ENCODE measurements around the gene KCNMA1.

KCNMA1 gene

DNA sequence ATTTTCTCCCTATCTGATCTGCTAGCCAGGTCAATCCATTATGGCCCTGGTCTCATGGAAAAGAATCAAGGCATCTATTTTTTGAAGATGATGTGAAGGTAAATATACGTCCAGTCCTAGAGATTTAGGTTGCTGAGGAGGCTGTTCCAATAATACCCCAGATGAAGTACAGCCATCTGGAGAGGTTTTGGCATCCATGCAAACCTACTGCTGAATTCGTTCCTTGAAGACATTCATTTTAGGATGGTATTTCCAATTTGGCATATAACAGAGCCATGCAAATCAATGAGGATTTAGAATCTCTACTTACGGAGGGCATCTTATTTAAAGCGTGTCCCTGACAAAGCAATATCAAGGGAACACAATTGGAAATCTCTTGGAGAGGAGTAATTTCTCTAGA, 465.5 kb downstream of the KCNMA1 start:
- Histone ChIP-seq H3K79me2 (ENCODE audit: insufficient read depth, low read length) (no peaks in the 10 kb centered on the region), H2AFZ (ENCODE audit: low read depth, low read length, severe bottlenecking) (no peak overlapping the region), H3K4me3 (ENCODE audit: insufficient read depth, low read length, poor library complexity, severe bottlenecking) (no peak overlapping the region), H3K27me3 (ENCODE audit: low read length) (no peaks in the 10 kb centered on the region), H3K4me2 (ENCODE audit: low read depth, low read length, poor library complexity, severe bottlenecking) (no peak overlapping the region), H3F3A (ENCODE audit: insufficient read depth) (no peaks in the 10 kb centered on the region), H3K9ac (ENCODE audit: low read length) (no peak overlapping the region), H3K9me2 (replicated peaks; ENCODE audit: insufficient read depth, low read length) (no peaks in the 10 kb centered on the region), H3K36me3 (ENCODE audit: low read length) (no peaks in the 10 kb centered on the region), H3K27ac (ENCODE audit: low read depth, low read length) (no peak overlapping the region), H3K9me3 (ENCODE audit: insufficient read depth, low read length) (no peaks in the 10 kb centered on the region), H4K20me1 (ENCODE audit: low read depth, low read length) (no peaks in the 10 kb centered on the region)
- TF ChIP-seq CTCF (IDR thresholded peaks at IDR 0.05; ENCODE audit: insufficient read depth, low read length, poor library complexity, severe bottlenecking) (no peak), EZH2phosphoT487 (conservative IDR thresholded peaks at IDR 0.05; ENCODE audit: low read length) (no peak)

- H2AFZ ChIP-seq (ENCODE audit: low read depth, low read length, severe bottlenecking) = no peak overlapping the region
- TF ChIP-seq EZH2phosphoT487 (conservative IDR thresholded peaks at IDR 0.05; ENCODE audit: low read length) (no peak), CTCF (IDR thresholded peaks at IDR 0.05; ENCODE audit: insufficient read depth, low read length, poor library complexity, severe bottlenecking) (no peak)
- H3K27me3 ChIP-seq (ENCODE audit: low read length) = no peaks in the 10 kb centered on the region
- no peak overlapping the region for H3K4me2 ChIP-seq (ENCODE audit: low read depth, low read length, poor library complexity, severe bottlenecking)
- no peaks in the 10 kb centered on the region for H3K9me2 ChIP-seq (replicated peaks; ENCODE audit: insufficient read depth, low read length)
- H3K4me3 ChIP-seq (ENCODE audit: insufficient read depth, low read length, poor library complexity, severe bottlenecking) = no peak overlapping the region
- H3F3A ChIP-seq (ENCODE audit: insufficient read depth) = no peaks in the 10 kb centered on the region
- no peaks in the 10 kb centered on the region for H3K36me3 ChIP-seq (ENCODE audit: low read length)
- H3K27ac ChIP-seq (ENCODE audit: low read depth, low read length) = no peak overlapping the region
- no peak overlapping the region for H3K9ac ChIP-seq (ENCODE audit: low read length)
- H3K79me2 ChIP-seq (ENCODE audit: insufficient read depth, low read length) = no peaks in the 10 kb centered on the region
- no peaks in the 10 kb centered on the region for H4K20me1 ChIP-seq (ENCODE audit: low read depth, low read length)
- H3K9me3 ChIP-seq (ENCODE audit: insufficient read depth, low read length) = no peaks in the 10 kb centered on the region
Measured at GRCh38 chr10:77168861-77169260, 468.7 kb downstream of the KCNMA1 start.

- no peaks in the 10 kb centered on the region for H3K27me3 ChIP-seq (ENCODE audit: low read length)
- no peak overlapping the region for H3K9ac ChIP-seq (ENCODE audit: low read length)
- no peaks in the 10 kb centered on the region for H4K20me1 ChIP-seq (ENCODE audit: low read depth, low read length)
- H3K4me3 ChIP-seq (ENCODE audit: insufficient read depth, low read length, poor library complexity, severe bottlenecking) = no peak overlapping the region
- H3F3A ChIP-seq (ENCODE audit: insufficient read depth) = no peaks in the 10 kb centered on the region
- no peaks in the 10 kb centered on the region for H3K36me3 ChIP-seq (ENCODE audit: low read length)
- H3K4me2 ChIP-seq (ENCODE audit: low read depth, low read length, poor library complexity, severe bottlenecking) = no peak overlapping the region
- no peak overlapping the region for H2AFZ ChIP-seq (ENCODE audit: low read depth, low read length, severe bottlenecking)
- TF ChIP-seq CTCF (IDR thresholded peaks at IDR 0.05; ENCODE audit: insufficient read depth, low read length, poor library complexity, severe bottlenecking) = no peak
- no peak for TF ChIP-seq EZH2phosphoT487 (conservative IDR thresholded peaks at IDR 0.05; ENCODE audit: low read length)
- H3K9me2 ChIP-seq (replicated peaks; ENCODE audit: insufficient read depth, low read length) = no peaks in the 10 kb centered on the region
- no peaks in the 10 kb centered on the region for H3K79me2 ChIP-seq (ENCODE audit: insufficient read depth, low read length)
- no peaks in the 10 kb centered on the region for H3K9me3 ChIP-seq (ENCODE audit: insufficient read depth, low read length)
- H3K27ac ChIP-seq (ENCODE audit: low read depth, low read length) = no peak overlapping the region
Measured at GRCh38 chr10:77168161-77168560, 469.4 kb downstream of the KCNMA1 start.

Data from SU-DHL-6 (cell line).